ENCODE results near the gene AMDHD2.
"Not testable (repeated sequence)": the region's sequence is repeated elsewhere in the genome, so short reads cannot be mapped to it uniquely, and the experiment has no call there.

Gene AMDHD2

DNA sequence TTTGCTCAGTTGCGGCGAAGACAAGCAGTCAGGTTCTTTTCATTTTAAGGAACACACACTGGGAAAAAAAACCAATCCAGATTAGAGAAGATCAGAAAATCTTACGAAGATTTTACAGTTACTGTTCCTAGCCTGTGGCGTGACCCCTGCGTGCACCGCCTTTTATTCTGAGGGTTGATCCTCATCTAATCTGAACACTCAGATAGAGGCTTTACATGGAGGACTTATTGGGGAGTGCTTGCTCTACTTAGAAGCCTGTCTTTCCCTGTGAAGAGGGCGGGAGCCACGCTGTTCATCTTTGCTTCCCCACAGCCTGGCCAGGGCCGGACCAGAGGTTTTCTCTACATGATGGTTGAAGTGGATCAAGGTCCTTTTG, 43.8 kb upstream of the AMDHD2 start:
- no peak for DNase-seq (ENCODE audit: extremely low read depth, insufficient read length)
- H3K36me3 ChIP-seq (ENCODE audit: control insufficient read depth, insufficient read depth, low read length): no peaks in the 10 kb centered on the region
- TF ChIP-seq, protein P1, sequence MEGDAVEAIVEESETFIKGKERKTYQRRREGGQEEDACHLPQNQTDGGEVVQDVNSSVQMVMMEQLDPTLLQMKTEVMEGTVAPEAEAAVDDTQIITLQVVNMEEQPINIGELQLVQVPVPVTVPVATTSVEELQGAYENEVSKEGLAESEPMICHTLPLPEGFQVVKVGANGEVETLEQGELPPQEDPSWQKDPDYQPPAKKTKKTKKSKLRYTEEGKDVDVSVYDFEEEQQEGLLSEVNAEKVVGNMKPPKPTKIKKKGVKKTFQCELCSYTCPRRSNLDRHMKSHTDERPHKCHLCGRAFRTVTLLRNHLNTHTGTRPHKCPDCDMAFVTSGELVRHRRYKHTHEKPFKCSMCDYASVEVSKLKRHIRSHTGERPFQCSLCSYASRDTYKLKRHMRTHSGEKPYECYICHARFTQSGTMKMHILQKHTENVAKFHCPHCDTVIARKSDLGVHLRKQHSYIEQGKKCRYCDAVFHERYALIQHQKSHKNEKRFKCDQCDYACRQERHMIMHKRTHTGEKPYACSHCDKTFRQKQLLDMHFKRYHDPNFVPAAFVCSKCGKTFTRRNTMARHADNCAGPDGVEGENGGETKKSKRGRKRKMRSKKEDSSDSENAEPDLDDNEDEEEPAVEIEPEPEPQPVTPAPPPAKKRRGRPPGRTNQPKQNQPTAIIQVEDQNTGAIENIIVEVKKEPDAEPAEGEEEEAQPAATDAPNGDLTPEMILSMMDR (IDR thresholded peaks at IDR 0.05; ENCODE audit: insufficient read depth, low read length, poor library complexity, severe bottlenecking): no peak
- no peak overlapping the region for H3K4me3 ChIP-seq (replicated peaks; ENCODE audit: low read depth, low read length)
- no peaks in the 10 kb centered on the region; the same call in 1 of the 2 replicates for H3K27me3 ChIP-seq (replicated peaks; ENCODE audit: control insufficient read depth, insufficient read depth, low read length)

DNA sequence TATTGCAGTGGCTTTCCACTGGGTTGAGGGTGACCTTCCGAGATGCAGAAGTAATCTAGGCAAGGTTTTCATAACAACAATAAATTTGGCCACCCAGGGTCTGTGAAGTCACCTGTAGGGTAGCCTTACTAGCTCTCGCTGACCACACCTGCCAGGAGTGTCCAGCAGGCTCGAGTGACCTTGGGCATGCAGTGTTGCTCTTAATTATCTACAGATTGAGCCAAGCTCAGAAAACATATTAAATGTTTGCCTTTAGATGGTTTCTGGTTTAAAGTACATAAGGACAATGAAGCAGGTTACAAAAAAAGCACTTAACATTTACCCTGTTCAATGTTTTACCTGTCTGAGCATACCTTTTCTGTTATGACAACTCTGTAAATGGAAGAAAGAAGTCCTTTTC, 43.4 kb upstream of the AMDHD2 start:
- Histone ChIP-seq H3K36me3 (ENCODE audit: control insufficient read depth, insufficient read depth, low read length) (no peaks in the 10 kb centered on the region), H3K27me3 (replicated peaks; ENCODE audit: control insufficient read depth, insufficient read depth, low read length) (no peaks in the 10 kb centered on the region; the same call in 1 of the 2 replicates), H3K4me3 (replicated peaks; ENCODE audit: low read depth, low read length) (no peak overlapping the region)
- no peak for DNase-seq (ENCODE audit: extremely low read depth, insufficient read length)
- TF ChIP-seq, protein P1 (IDR thresholded peaks at IDR 0.05; ENCODE audit: insufficient read depth, low read length, poor library complexity, severe bottlenecking): no peak

DNA sequence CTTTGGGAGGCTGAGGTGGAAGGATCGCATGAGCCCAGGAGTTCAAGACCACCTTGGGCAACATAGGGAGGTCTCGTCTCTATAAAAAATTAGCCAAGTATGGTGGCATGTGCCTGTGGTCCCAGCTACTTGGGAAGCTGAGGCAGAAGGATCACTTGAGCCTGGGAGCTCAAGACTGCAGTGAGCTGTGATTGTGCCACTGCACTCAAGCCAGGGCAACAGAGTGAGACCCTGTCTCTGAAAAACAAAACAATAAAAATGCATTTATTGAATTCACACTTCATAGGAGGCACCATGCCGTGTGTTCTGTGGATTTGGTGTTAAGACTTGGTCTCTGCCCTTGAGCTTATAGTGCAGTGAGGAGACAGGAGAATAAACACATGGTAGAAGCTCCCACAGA, 42.8 kb upstream of the AMDHD2 start:
- Histone ChIP-seq H3K27me3 (replicated peaks; ENCODE audit: control insufficient read depth, insufficient read depth, low read length) (no peaks in the 10 kb centered on the region; the same call in 1 of the 2 replicates), H3K4me3 (replicated peaks; ENCODE audit: low read depth, low read length) (no peak overlapping the region), H3K36me3 (ENCODE audit: control insufficient read depth, insufficient read depth, low read length) (no peaks in the 10 kb centered on the region)
- TF ChIP-seq, protein P1 (IDR thresholded peaks at IDR 0.05; ENCODE audit: insufficient read depth, low read length, poor library complexity, severe bottlenecking): no peak
- DNase-seq (ENCODE audit: extremely low read depth, insufficient read length): no peak

DNA sequence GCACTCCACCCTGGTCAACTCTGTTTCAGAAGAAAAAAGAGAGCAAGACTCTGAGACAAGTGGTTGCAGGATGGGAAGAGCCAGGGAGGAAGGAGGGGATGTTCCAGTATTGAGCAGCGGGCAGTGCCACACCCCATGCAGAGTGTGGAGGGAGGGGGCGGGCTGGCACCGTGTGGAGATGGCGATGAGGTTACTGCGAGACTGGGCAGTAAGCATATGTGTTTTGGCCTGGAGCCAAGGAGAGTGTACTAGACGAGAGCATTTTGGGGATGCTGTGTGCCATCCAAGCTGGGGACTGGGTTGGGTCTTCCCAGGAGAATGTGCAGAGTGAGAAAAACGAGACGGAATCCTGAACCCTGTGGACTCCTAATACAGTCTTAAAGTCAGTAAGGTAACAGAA, 41.9 kb upstream of the AMDHD2 start:
- DNase-seq (ENCODE audit: extremely low read depth, insufficient read length): no peak
- no peaks in the 10 kb centered on the region for H3K36me3 ChIP-seq (ENCODE audit: control insufficient read depth, insufficient read depth, low read length)
- H3K27me3 ChIP-seq (replicated peaks; ENCODE audit: control insufficient read depth, insufficient read depth, low read length): no peaks in the 10 kb centered on the region; the same call in 1 of the 2 replicates
- TF ChIP-seq, protein P1 (IDR thresholded peaks at IDR 0.05; ENCODE audit: insufficient read depth, low read length, poor library complexity, severe bottlenecking): no peak
- H3K4me3 ChIP-seq (replicated peaks; ENCODE audit: low read depth, low read length): no peak overlapping the region

DNA sequence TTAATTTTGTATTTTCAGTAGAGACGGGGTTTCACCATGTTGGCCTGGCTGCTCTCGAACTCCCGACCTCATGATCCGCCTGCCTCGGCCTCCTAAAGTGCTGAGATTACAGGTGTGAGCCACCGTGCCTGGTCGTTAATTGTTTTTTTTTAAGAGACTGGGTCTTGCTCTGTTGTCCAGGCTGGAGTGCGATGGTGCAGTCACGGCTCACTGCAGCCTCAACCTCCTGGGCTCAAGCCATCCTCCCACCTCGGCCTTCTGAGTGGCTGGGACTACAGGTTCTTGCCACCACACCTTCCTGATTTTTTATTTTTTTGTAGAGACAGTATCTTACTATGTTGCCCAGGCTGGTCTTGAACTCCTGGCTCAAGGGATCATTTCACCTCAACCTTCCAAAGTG, 40.2 kb upstream of the AMDHD2 start:
- not testable (repeated sequence) for DNase-seq (ENCODE audit: extremely low read depth, insufficient read length); H3K27me3 ChIP-seq (replicated peaks; ENCODE audit: control insufficient read depth, insufficient read depth, low read length); H3K4me3 ChIP-seq (replicated peaks; ENCODE audit: low read depth, low read length); H3K36me3 ChIP-seq (ENCODE audit: control insufficient read depth, insufficient read depth, low read length)

DNA sequence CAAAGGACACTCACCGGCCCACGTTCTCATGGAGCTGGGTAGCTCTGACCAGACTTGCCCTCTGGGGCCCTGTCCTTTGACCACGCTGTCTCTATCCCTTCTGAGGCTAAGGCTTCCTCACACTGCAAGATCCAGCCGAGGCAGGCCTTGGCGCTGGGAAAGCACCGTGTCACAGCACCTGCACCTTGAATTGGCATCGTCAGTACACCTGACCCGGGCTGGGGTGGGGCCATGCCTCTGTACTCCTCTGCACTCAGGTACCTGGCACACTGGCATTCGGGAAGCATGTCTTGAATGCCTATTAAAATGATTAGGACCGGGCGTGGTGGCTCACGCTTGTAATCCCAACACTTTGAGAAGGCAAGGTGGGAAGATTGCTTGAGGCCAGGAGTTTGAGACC, 39.2 kb upstream of the AMDHD2 start:
- no peak for DNase-seq (ENCODE audit: extremely low read depth, insufficient read length)
- H3K4me3 ChIP-seq (replicated peaks; ENCODE audit: low read depth, low read length): no peak overlapping the region
- H3K27me3 ChIP-seq (replicated peaks; ENCODE audit: control insufficient read depth, insufficient read depth, low read length): no peaks in the 10 kb centered on the region
- H3K36me3 ChIP-seq (ENCODE audit: control insufficient read depth, insufficient read depth, low read length): no peaks in the 10 kb centered on the region
- TF ChIP-seq, protein P1 (IDR thresholded peaks at IDR 0.05; ENCODE audit: insufficient read depth, low read length, poor library complexity, severe bottlenecking): no peak
